Osteocyte (in vitro differentiated cells): ENCODE data around the gene MAML2. TPM values are rescaled to one million over a fixed set of nuclear protein-coding genes. Genes with fewer than 3 reads are reported as not detected.

Source experiments
- DNase-seq: peaks from one replicate; pipeline ENCODE4 v3.0.0; 2021; ENCODE audit warnings: mixed read lengths; ENCODE audit not compliant: unreplicated experiment; ENCODE audit errors: extremely low spot score
- H3K27ac Mint-ChIP-seq: one replicate; pipeline ENCODE4 v1.8.0; 2021; ENCODE audit warnings: mild to moderate bottlenecking, mixed read lengths; ENCODE audit not compliant: unreplicated experiment
- H3K27me3 Mint-ChIP-seq: one replicate; pipeline ENCODE4 v1.8.0; 2021; ENCODE audit warnings: mixed read lengths; ENCODE audit not compliant: unreplicated experiment
- H3K36me3 Mint-ChIP-seq: one replicate; pipeline ENCODE4 v1.8.0; 2021; ENCODE audit warnings: mixed read lengths; ENCODE audit not compliant: unreplicated experiment
- H3K4me1 Mint-ChIP-seq: one replicate; pipeline ENCODE4 v1.8.0; 2021; ENCODE audit warnings: mixed read lengths; ENCODE audit not compliant: unreplicated experiment
- H3K4me3 Mint-ChIP-seq: one replicate; pipeline ENCODE4 v1.8.0; 2021; ENCODE audit warnings: mild to moderate bottlenecking, moderate library complexity, mixed read lengths; ENCODE audit not compliant: unreplicated experiment
- H3K9me3 Mint-ChIP-seq: one replicate; pipeline ENCODE4 v1.8.0; 2021; ENCODE audit warnings: mixed read lengths; ENCODE audit not compliant: unreplicated experiment
- total RNA-seq: library from RNA; stranded (reverse); gene quantifications from 2 replicates; pipeline ENCODE4 v1.2.1, GENCODE V29; 2021
- TF ChIP-seq, protein P1 (sequence below): fragments of 200-600 bp; sonication (generic); IDR thresholded peaks from 2 replicates; pipeline ENCODE4 v1.5.0; 2021; ENCODE audit warnings: antibody characterized with exemption, mild to moderate bottlenecking, moderate library complexity

Gene MAML2
- total RNA-seq, 1 donor from 2014 or later = 29.3 TPM

DNA sequence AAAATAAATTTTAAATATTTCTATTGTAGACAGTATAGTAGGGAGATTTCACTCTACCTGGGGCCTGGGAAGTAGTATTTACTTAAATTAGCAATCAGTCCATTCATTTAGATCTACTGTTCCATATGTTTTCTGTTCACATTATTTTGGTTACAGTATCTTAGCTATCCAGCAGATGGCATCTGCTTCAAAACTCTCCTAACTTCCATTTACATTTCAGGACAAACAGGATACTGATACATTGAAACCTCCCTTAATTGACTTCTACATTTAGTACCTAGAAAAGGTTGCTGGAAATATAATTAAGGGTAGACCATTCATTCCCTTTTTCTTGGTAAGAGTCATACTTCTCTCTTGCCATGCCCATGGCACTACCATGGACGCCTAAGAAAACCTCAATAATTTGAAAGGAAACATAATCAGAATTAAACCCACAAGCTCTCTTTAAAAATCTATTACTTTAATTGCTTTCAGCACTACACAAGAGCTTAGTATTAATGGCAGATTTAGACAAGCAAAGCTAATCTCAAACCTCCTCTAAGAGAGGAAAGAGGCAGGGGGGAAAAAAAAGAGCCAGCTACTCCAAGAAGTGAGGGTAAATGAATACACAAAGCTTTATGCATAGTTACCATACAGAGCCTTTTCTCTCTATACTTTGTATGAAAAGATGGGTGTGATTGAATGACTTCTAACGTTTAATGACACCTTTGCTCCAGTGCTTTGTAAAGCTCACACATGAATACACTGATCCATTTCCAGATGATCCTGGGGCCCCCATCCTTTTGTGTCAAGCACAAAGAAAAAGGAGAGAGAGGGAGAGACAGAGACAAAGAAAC is 287.9 kb downstream of the MAML2 start:
- TF ChIP-seq, protein P1, sequence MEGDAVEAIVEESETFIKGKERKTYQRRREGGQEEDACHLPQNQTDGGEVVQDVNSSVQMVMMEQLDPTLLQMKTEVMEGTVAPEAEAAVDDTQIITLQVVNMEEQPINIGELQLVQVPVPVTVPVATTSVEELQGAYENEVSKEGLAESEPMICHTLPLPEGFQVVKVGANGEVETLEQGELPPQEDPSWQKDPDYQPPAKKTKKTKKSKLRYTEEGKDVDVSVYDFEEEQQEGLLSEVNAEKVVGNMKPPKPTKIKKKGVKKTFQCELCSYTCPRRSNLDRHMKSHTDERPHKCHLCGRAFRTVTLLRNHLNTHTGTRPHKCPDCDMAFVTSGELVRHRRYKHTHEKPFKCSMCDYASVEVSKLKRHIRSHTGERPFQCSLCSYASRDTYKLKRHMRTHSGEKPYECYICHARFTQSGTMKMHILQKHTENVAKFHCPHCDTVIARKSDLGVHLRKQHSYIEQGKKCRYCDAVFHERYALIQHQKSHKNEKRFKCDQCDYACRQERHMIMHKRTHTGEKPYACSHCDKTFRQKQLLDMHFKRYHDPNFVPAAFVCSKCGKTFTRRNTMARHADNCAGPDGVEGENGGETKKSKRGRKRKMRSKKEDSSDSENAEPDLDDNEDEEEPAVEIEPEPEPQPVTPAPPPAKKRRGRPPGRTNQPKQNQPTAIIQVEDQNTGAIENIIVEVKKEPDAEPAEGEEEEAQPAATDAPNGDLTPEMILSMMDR = peak; percentile 74
- no peak for DNase-seq
- Mint-ChIP-seq H3K27ac (peak overlapping the region; percentile 77), H3K4me3 (no peak overlapping the region), H3K4me1 (peaks cover 54% of the 10 kb centered on the region), H3K9me3 (no peaks in the 10 kb centered on the region), H3K36me3 (peaks cover 8% of the 10 kb centered on the region), H3K27me3 (no peaks in the 10 kb centered on the region)

DNA sequence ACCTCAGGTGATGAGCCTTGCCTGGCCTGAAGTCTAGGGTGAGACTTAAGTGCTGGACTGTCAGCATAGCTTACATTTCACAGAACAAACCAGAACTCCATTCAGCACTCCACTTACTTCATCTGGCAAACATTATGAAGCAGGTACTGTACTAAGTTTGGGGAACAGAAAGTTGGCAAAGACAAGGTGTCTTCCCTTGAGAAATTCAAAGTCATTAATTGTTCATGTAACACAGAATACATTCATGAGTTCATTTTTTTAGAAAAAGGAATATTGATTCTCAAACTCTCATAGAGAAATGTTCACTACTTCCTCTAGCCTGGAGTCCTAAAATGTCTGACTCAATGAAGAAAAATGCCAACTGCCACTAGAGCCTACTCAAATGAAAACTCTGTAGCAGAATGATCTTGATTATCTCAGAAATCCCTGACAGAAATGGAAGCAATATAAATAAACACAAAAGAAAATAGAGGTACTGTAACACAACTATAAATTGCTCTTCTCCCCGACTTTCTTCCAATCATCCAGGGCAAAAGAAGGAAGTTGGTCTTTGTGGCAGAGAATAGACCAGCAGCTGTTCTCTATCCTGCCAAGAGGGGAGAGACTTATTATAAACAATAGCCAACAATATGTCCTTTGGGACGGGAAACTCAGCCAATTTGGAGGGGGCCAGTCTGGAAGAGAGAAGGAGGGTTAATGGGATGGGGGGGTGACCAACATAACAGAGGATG is 289.9 kb downstream of the MAML2 start:
- Mint-ChIP-seq H3K27me3 (no peaks in the 10 kb centered on the region), H3K4me3 (no peak overlapping the region), H3K4me1 (peaks cover 54% of the 10 kb centered on the region), H3K27ac (peak overlapping the region; percentile 89), H3K36me3 (peaks cover 6% of the 10 kb centered on the region), H3K9me3 (no peaks in the 10 kb centered on the region)
- no peak for DNase-seq
- TF ChIP-seq, protein P1 = no peak

DNA sequence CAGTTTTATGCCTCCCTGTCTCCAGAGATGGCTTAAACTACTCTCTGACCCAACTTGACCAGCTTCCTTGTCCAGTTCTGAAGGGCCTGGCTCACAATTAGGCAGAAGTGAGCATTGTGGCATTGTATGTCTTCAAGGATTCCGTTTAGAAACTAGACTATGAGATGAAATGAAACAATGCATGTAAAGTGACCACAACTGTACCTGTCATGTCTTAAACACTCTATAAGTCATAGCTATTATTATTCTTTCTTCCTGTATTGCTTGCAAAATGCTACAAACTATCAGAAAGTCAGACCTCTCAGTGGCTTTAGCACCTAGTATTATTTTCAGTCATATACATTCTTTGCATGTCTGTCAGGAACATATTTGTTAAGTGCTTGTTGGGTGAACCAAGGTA is 291.2 kb downstream of the MAML2 start:
- Mint-ChIP-seq H3K27ac (no peak overlapping the region), H3K27me3 (no peaks in the 10 kb centered on the region), H3K36me3 (peaks cover 6% of the 10 kb centered on the region), H3K9me3 (no peaks in the 10 kb centered on the region), H3K4me1 (peaks cover 54% of the 10 kb centered on the region), H3K4me3 (no peak overlapping the region)
- TF ChIP-seq, protein P1 = no peak
- DNase-seq = no peak

DNA sequence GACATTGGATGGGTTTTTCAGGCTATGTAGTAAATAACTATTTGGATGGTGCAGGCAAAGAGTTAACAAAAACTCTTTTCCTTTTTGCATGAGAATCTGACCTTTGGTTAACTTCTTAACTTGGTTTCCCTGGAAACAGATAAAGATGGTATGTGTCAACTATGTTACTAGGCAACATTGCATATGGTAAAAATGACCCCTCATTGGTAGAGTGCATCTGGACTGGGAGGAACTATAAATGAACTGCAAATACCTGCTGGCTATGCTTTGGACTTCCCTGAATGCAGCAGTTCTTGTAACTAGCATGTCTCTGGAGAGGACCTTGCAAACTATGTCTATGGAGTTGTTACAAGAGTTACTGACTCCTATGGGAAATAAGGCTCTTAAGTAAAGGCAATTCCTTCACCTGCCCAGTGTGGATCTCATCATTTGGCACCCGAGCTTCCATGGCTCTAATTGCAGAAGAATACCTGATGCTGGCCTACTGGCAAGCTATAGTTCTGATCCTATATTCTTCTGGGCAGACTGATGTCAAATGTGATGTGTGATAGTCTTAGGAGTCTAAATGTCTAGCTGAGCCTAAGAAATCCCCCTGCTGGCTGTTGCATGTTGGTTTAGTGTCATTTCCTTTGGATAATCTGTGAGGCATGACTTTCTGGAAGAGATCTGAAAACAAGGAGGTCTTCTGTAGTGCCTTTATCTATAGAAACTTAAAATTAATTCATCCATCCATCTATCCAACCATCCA is 292.4 kb downstream of the MAML2 start:
- no peaks in the 10 kb centered on the region for H3K9me3 Mint-ChIP-seq
- no peaks in the 10 kb centered on the region for H3K27me3 Mint-ChIP-seq
- H3K27ac Mint-ChIP-seq = no peak overlapping the region
- DNase-seq = no peak
- peaks cover 6% of the 10 kb centered on the region for H3K36me3 Mint-ChIP-seq
- peaks cover 55% of the 10 kb centered on the region for H3K4me1 Mint-ChIP-seq
- TF ChIP-seq, protein P1 = peak; percentile 9
- no peak overlapping the region for H3K4me3 Mint-ChIP-seq
